ENCODE measurements around the gene DNAJC15.

The DNAJC15 gene

GRCh38 chr13:43102304-43102703, 78.9 kb downstream of the DNAJC15 start:
- Histone ChIP-seq H3K27ac (ENCODE audit: extremely low read depth, low read depth, low read length) (no peak overlapping the region), H3K4me3 (ENCODE audit: low read depth, low read length) (no peak overlapping the region), H3K4me1 (ENCODE audit: control insufficient read depth, insufficient read depth, low read length) (no peaks in the 10 kb centered on the region), H3K36me3 (ENCODE audit: control insufficient read depth in 2 of 2, insufficient read depth in 1 of 2, low read length in 2 of 2) (no peaks in the 10 kb centered on the region), H3K9me3 (ENCODE audit: control insufficient read depth, insufficient read depth, low read depth, low read length) (no peaks in the 10 kb centered on the region)
- ChIA-PET CTCF (no interaction called here), POLR2A (no interaction called here)
- TF ChIP-seq HIC1 (tag by site-specific recombination; IDR thresholded peaks at IDR 0.05), result no peak
- TF ChIP-seq ZBTB48 (tag by site-specific recombination; IDR thresholded peaks at IDR 0.05), result no peak
- TF ChIP-seq ZNF24 (tag by site-specific recombination; IDR thresholded peaks at IDR 0.05), result no peak
- no peak for TF ChIP-seq ZNF404 (tag by site-specific recombination; IDR thresholded peaks at IDR 0.05)
- TF ChIP-seq ZNF19 (tag by site-specific recombination; IDR thresholded peaks at IDR 0.05; ENCODE audit: low read depth), result no peak
- no peak for TF ChIP-seq SETDB1 (IDR thresholded peaks at IDR 0.05; ENCODE audit: insufficient read length, low read length)
- no peak for TF ChIP-seq SP2 (tag by site-specific recombination; IDR thresholded peaks at IDR 0.05)
- TF ChIP-seq ZBTB17 (tag by site-specific recombination; IDR thresholded peaks at IDR 0.05), result no peak
- no peak for TF ChIP-seq KLF7 (tag by site-specific recombination; IDR thresholded peaks at IDR 0.05; ENCODE audit: borderline replicate concordance)

DNA sequence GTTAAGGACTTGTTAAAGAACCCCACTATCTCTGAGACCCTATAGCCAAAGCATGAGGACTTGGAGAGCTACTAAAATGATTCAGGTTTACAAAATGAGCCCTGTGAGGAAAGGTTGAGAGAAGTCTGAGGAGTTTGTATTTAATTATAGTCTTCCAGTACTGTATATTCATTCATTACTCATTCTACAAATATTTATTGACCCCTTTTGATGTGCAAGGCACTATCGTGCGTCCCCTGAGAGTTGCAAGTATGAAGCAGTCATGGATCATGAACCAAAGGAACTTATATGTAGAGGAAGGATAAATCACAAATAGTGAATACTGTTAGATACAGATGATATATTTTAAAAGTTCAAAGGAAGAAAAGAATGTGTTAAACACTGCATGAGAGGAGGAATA, 84.4 kb downstream of the DNAJC15 start:
- CTCF ChIA-PET, result no interaction called here
- TF ChIP-seq ZNF174 (tag by site-specific recombination; IDR thresholded peaks at IDR 0.05) (no peak), ZNF416 (tag by site-specific recombination; IDR thresholded peaks at IDR 0.05) (no peak), SP7 (tag by site-specific recombination; IDR thresholded peaks at IDR 0.05) (peak; percentile 46), ZBTB1 (tag by site-specific recombination; IDR thresholded peaks at IDR 0.05) (no peak), ZNF830 (tag by site-specific recombination; IDR thresholded peaks at IDR 0.05; ENCODE audit: low read depth) (no peak), ZFP3 (tag by site-specific recombination; IDR thresholded peaks at IDR 0.05; ENCODE audit: low read depth) (no peak)
- Histone ChIP-seq H3K4me1 (ENCODE audit: control insufficient read depth, insufficient read depth, low read length) (peaks cover 3% of the 10 kb centered on the region), H3K9me3 (ENCODE audit: control insufficient read depth, insufficient read depth, low read depth, low read length) (no peaks in the 10 kb centered on the region), H3K36me3 (ENCODE audit: control insufficient read depth in 2 of 2, insufficient read depth in 1 of 2, low read length in 2 of 2) (no peaks in the 10 kb centered on the region), H3K27ac (ENCODE audit: extremely low read depth, low read depth, low read length) (no peak overlapping the region), H3K4me3 (ENCODE audit: low read depth, low read length) (no peak overlapping the region)
- POLR2A ChIA-PET, result no interaction called here

- H3K27ac ChIP-seq (ENCODE audit: extremely low read depth, low read depth, low read length), result no peak overlapping the region
- CTCF ChIA-PET, result no interaction called here
- peaks cover 6% of the 10 kb centered on the region for H3K4me1 ChIP-seq (ENCODE audit: control insufficient read depth, insufficient read depth, low read length)
- H3K9me3 ChIP-seq (ENCODE audit: control insufficient read depth, insufficient read depth, low read depth, low read length), result no peaks in the 10 kb centered on the region
- no peaks in the 10 kb centered on the region for H3K36me3 ChIP-seq (ENCODE audit: control insufficient read depth in 2 of 2, insufficient read depth in 1 of 2, low read length in 2 of 2)
- POLR2A ChIA-PET, result no interaction called here
- H3K4me3 ChIP-seq (ENCODE audit: low read depth, low read length), result no peak overlapping the region
- TF ChIP-seq PRDM10 (tag by site-specific recombination; IDR thresholded peaks at IDR 0.05) (no peak), ZNF521 (tag by site-specific recombination; IDR thresholded peaks at IDR 0.05) (no peak), ZNF544 (tag by site-specific recombination; IDR thresholded peaks at IDR 0.05) (no peak), ATF2 (tag by site-specific recombination; IDR thresholded peaks at IDR 0.05; ENCODE audit: low read depth) (no peak), ZNF561 (tag by site-specific recombination; IDR thresholded peaks at IDR 0.05; ENCODE audit: borderline replicate concordance) (no peak)
Measured at GRCh38 chr13:43110036-43110435, 86.7 kb downstream of the DNAJC15 start.

Data from HEK293 (cell line).